T-helper 2 cell treated with Interferon-gamma antibody and Interleukin-4, amounts not matched to agents 5 μg/mL and 100 μg/mL, for 36 hours (primary cell): ENCODE data around the gene ZNF80.
A peak's percentile ranks its signal among the peaks of the same experiment; 100 is the strongest.

Experiments used
- DNase-seq: peaks from one replicate; pipeline ENCODE4 v3.0.0; 2021; ENCODE audit warnings: low spot score
- H3K27ac Mint-ChIP-seq: one replicate; pipeline ENCODE4 v1.8.0; 2021; ENCODE audit warnings: mild to moderate bottlenecking, mixed read lengths
- H3K27me3 Mint-ChIP-seq: one replicate; pipeline ENCODE4 v1.8.0; 2021; ENCODE audit warnings: low read depth, mixed read lengths
- H3K36me3 Mint-ChIP-seq: one replicate; pipeline ENCODE4 v1.8.0; 2021; ENCODE audit warnings: low read depth, mixed read lengths
- H3K4me1 Mint-ChIP-seq: one replicate; pipeline ENCODE4 v1.8.0; 2021; ENCODE audit warnings: low read depth, mixed read lengths
- H3K4me3 Mint-ChIP-seq: one replicate; pipeline ENCODE4 v1.8.0; 2022; ENCODE audit warnings: mild to moderate bottlenecking, moderate library complexity, mixed read lengths
- H3K9me3 Mint-ChIP-seq: one replicate; pipeline ENCODE4 v1.8.0; 2021; ENCODE audit warnings: mixed read lengths

The ZNF80 gene

DNA sequence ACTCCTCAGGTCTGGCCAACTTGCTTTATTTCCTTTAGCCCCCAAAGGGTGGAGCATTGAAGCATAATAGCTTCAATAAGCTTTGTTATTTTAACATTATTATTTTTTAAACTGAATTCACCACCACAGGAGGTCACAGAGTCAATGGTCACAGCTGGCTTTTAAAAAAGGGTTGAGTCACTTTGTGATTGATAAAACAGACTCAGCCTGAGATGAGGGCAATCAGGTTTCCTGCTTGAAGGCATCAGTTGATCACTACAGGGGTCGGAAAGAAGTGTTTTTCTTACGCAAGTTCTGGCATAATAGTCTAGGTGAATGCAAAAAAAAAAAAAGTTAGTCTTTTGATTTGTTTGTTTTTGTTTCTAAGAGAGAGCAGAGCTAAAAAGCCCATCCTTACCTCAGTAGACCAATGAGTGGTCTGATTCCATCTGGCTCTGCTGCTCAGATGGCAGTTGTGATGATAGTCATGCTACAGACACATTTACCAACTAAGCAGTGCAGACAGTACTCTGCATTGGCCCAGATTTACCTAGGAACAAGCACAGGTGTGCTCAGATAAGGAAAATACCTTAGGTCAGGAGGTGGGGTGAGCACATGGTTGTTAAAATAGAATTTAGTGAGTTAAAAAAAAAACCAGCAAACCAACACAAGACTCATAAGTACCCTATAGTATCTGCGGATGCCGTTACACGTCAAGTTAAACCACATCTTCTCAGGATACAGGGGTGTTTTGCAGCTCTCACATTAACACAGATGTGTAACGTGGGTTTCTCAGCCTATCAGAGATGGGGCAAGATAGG, 22.6 kb downstream of the ZNF80 start:
- peak; percentile 60 for DNase-seq
- Mint-ChIP-seq H3K4me3 (no peak overlapping the region), H3K4me1 (peaks cover 26% of the 10 kb centered on the region), H3K27me3 (no peaks in the 10 kb centered on the region), H3K36me3 (peaks cover 5% of the 10 kb centered on the region), H3K9me3 (no peaks in the 10 kb centered on the region), H3K27ac (no peak overlapping the region)

GRCh38 chr3:114213627-114214541, 23.5 kb downstream of the ZNF80 start:
- H3K9me3 Mint-ChIP-seq = no peaks in the 10 kb centered on the region
- H3K4me1 Mint-ChIP-seq = peaks cover 20% of the 10 kb centered on the region
- no peaks in the 10 kb centered on the region for H3K27me3 Mint-ChIP-seq
- peaks cover 5% of the 10 kb centered on the region for H3K36me3 Mint-ChIP-seq
- H3K4me3 Mint-ChIP-seq = no peak overlapping the region
- H3K27ac Mint-ChIP-seq = no peak overlapping the region
- DNase-seq = peak; percentile 84

- Mint-ChIP-seq H3K27ac (no peak overlapping the region), H3K36me3 (peaks cover 5% of the 10 kb centered on the region), H3K4me3 (no peak overlapping the region), H3K4me1 (peaks cover 17% of the 10 kb centered on the region), H3K9me3 (no peaks in the 10 kb centered on the region), H3K27me3 (no peaks in the 10 kb centered on the region)
- DNase-seq = no peak
Measured at GRCh38 chr3:114213292-114213626, 24.1 kb downstream of the ZNF80 start.

- H3K4me3 Mint-ChIP-seq = no peak overlapping the region
- peaks cover 17% of the 10 kb centered on the region for H3K4me1 Mint-ChIP-seq
- peaks cover 5% of the 10 kb centered on the region for H3K36me3 Mint-ChIP-seq
- no peak for DNase-seq
- H3K27ac Mint-ChIP-seq = no peak overlapping the region
- H3K27me3 Mint-ChIP-seq = no peaks in the 10 kb centered on the region
- no peaks in the 10 kb centered on the region for H3K9me3 Mint-ChIP-seq
Measured at GRCh38 chr3:114212646-114213045, 24.7 kb downstream of the ZNF80 start.

DNA sequence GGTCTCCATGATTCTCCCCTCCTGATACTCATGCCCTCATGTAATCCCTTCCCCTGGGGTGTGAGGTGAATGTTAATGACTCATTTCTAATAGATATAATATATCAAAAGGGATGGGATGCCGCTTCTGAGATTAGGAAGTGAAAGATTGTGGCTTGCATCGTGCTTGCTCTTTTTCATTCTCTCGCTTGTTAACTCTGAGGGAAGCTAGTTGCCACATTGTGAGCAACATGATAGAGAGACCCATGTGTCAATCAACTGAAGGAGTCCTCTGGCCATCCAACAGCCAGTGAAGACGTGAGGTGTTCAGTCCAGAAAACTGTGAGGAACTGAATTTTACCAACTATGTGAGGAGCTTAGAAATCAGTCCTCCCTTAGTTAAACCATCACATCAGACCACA, 29.6 kb downstream of the ZNF80 start:
- peaks cover 5% of the 10 kb centered on the region for H3K27me3 Mint-ChIP-seq
- no peak overlapping the region for H3K4me3 Mint-ChIP-seq
- H3K4me1 Mint-ChIP-seq = peaks cover 10% of the 10 kb centered on the region
- DNase-seq = no peak
- H3K9me3 Mint-ChIP-seq = no peaks in the 10 kb centered on the region
- no peaks in the 10 kb centered on the region for H3K36me3 Mint-ChIP-seq
- H3K27ac Mint-ChIP-seq = no peak overlapping the region

- Mint-ChIP-seq H3K9me3 (no peaks in the 10 kb centered on the region), H3K27me3 (peaks cover 5% of the 10 kb centered on the region), H3K4me1 (no peaks in the 10 kb centered on the region), H3K27ac (no peak overlapping the region), H3K36me3 (no peaks in the 10 kb centered on the region), H3K4me3 (no peak overlapping the region)
- no peak for DNase-seq
Measured at GRCh38 chr3:114206342-114206741, 31.0 kb downstream of the ZNF80 start.

- Mint-ChIP-seq H3K4me3 (no peak overlapping the region), H3K4me1 (no peaks in the 10 kb centered on the region), H3K27ac (no peak overlapping the region), H3K36me3 (no peaks in the 10 kb centered on the region), H3K27me3 (peaks cover 5% of the 10 kb centered on the region), H3K9me3 (no peaks in the 10 kb centered on the region)
- no peak for DNase-seq
Measured at GRCh38 chr3:114205541-114205940, 31.8 kb downstream of the ZNF80 start.

GRCh38 chr3:114194750-114195149, 42.6 kb downstream of the ZNF80 start:
- Mint-ChIP-seq H3K27ac (no peak overlapping the region), H3K4me3 (no peak overlapping the region), H3K4me1 (no peaks in the 10 kb centered on the region), H3K36me3 (no peaks in the 10 kb centered on the region), H3K27me3 (no peaks in the 10 kb centered on the region), H3K9me3 (no peaks in the 10 kb centered on the region)
- no peak for DNase-seq

DNA sequence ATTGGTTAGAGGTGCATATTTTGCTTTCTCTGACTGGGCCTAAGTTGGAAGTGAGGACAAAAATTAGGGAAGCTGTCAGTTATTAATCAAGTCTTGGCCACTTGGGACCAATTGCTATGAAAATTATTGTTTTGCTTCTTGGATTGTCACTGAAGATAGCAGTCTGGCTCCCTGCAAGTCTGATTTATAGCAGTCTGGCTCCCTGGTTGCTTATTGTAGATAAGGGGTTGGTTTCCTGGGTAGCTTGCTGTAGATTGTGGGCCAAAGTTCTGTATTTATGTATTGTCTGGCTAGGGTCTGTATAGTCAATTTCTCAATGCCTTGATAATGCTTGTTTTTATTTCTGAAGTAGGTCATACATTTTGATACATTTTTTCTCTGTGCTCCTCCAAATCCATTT, 45.2 kb downstream of the ZNF80 start:
- H3K4me3 Mint-ChIP-seq = no peak overlapping the region
- H3K27ac Mint-ChIP-seq = no peak overlapping the region
- H3K9me3 Mint-ChIP-seq = no peaks in the 10 kb centered on the region
- H3K4me1 Mint-ChIP-seq = no peaks in the 10 kb centered on the region
- no peaks in the 10 kb centered on the region for H3K36me3 Mint-ChIP-seq
- no peaks in the 10 kb centered on the region for H3K27me3 Mint-ChIP-seq
- DNase-seq = no peak

GRCh38 chr3:114186501-114186900, 50.9 kb downstream of the ZNF80 start:
- H3K27ac Mint-ChIP-seq = no peak overlapping the region
- H3K36me3 Mint-ChIP-seq = no peaks in the 10 kb centered on the region
- H3K4me1 Mint-ChIP-seq = no peaks in the 10 kb centered on the region
- H3K27me3 Mint-ChIP-seq = peaks cover 10% of the 10 kb centered on the region
- H3K9me3 Mint-ChIP-seq = peaks cover 7% of the 10 kb centered on the region
- no peak overlapping the region for H3K4me3 Mint-ChIP-seq
- DNase-seq = no peak
